ENCODE data around the gene NLN.
A peak's percentile ranks its signal among the peaks of the same experiment; 100 is the strongest.

The NLN gene

GRCh38 chr5:65821966-65822365, 100.0 kb downstream of the NLN start:
- Histone ChIP-seq H2BK5ac (ENCODE audit: low read depth, low read length, poor library complexity) (no peak overlapping the region), H3K14ac (ENCODE audit: low read length) (no peak overlapping the region), H3K18ac (ENCODE audit: low read length) (no peak overlapping the region), H3K23ac (ENCODE audit: low read length) (no peak overlapping the region), H3K9ac (ENCODE audit: low read length) (no peak overlapping the region), H3K4me2 (ENCODE audit: low read length) (no peak overlapping the region), H3K4me1 (ENCODE audit: control insufficient read depth in 1 of 2, insufficient read depth in 2 of 2, low read length in 2 of 2) (no peaks in the 10 kb centered on the region), H2AFZ (ENCODE audit: insufficient read depth, low read length, poor library complexity) (no peak overlapping the region), H4K12ac (ENCODE audit: low read depth, low read length) (no peak overlapping the region), H3K36me3 (ENCODE audit: control insufficient read depth in 1 of 2, insufficient read depth in 2 of 2, low read length in 2 of 2) (no peaks in the 10 kb centered on the region), H3K9me3 (ENCODE audit: insufficient read depth, low read depth, low read length) (no peaks in the 10 kb centered on the region), H3K79me1 (ENCODE audit: low read length) (no peaks in the 10 kb centered on the region), H3K27me3 (ENCODE audit: insufficient read depth, low read length) (no peaks in the 10 kb centered on the region), H3K27ac (ENCODE audit: low read depth, low read length) (no peak overlapping the region), H2BK120ac (ENCODE audit: insufficient read depth, low read length, poor library complexity) (no peak overlapping the region), H4K91ac (ENCODE audit: low read depth, low read length) (no peak overlapping the region), H4K8ac (ENCODE audit: low read depth, low read length) (no peak overlapping the region), H3K79me2 (ENCODE audit: control insufficient read depth, insufficient read depth, low read length, poor library complexity) (no peaks in the 10 kb centered on the region), H2BK12ac (ENCODE audit: low read length) (no peak overlapping the region), H3K4me3 (ENCODE audit: low read depth, low read length) (no peak overlapping the region), H2AK5ac (ENCODE audit: low read length) (no peak overlapping the region), H3K4ac (ENCODE audit: low read depth, low read length) (no peak overlapping the region)
- no CpG with 5 or more reads among the region's 4 CpGs for WGBS (ENCODE audit: extremely low coverage, insufficient coverage, insufficient read length)
- no peak for DNase-seq

DNA sequence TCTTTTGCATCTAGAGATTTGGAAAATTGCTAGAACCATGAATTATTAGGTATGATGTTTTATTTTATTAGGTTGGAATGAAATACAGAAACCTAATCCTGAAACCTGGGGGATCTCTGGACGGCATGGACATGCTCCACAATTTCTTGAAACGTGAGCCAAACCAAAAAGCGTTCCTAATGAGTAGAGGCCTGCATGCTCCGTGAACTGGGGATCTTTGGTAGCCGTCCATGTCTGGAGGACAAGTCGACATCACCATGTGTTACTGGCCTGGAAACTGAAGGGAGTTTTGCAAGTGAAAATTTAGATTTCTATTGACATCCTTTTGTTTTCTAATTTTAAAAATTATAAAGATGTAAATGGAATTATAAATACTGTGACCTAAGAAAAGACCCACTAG, 100.7 kb downstream of the NLN start:
- Histone ChIP-seq H3K9ac (ENCODE audit: low read length) (no peak overlapping the region), H3K14ac (ENCODE audit: low read length) (no peak overlapping the region), H3K27ac (ENCODE audit: low read depth, low read length) (no peak overlapping the region), H3K4me2 (ENCODE audit: low read length) (no peak overlapping the region), H3K79me2 (ENCODE audit: control insufficient read depth, insufficient read depth, low read length, poor library complexity) (no peaks in the 10 kb centered on the region), H4K91ac (ENCODE audit: low read depth, low read length) (no peak overlapping the region), H3K4me1 (ENCODE audit: control insufficient read depth in 1 of 2, insufficient read depth in 2 of 2, low read length in 2 of 2) (no peaks in the 10 kb centered on the region), H3K18ac (ENCODE audit: low read length) (no peak overlapping the region), H2AK5ac (ENCODE audit: low read length) (no peak overlapping the region), H3K4ac (ENCODE audit: low read depth, low read length) (no peak overlapping the region), H2AFZ (ENCODE audit: insufficient read depth, low read length, poor library complexity) (no peak overlapping the region), H2BK120ac (ENCODE audit: insufficient read depth, low read length, poor library complexity) (no peak overlapping the region), H3K79me1 (ENCODE audit: low read length) (no peaks in the 10 kb centered on the region), H2BK5ac (ENCODE audit: low read depth, low read length, poor library complexity) (no peak overlapping the region), H3K23ac (ENCODE audit: low read length) (no peak overlapping the region), H4K8ac (ENCODE audit: low read depth, low read length) (no peak overlapping the region), H3K27me3 (ENCODE audit: insufficient read depth, low read length) (no peaks in the 10 kb centered on the region), H3K36me3 (ENCODE audit: control insufficient read depth in 1 of 2, insufficient read depth in 2 of 2, low read length in 2 of 2) (no peaks in the 10 kb centered on the region), H2BK12ac (ENCODE audit: low read length) (no peak overlapping the region), H3K9me3 (ENCODE audit: insufficient read depth, low read depth, low read length) (no peaks in the 10 kb centered on the region), H3K4me3 (ENCODE audit: low read depth, low read length) (no peak overlapping the region), H4K12ac (ENCODE audit: low read depth, low read length) (no peak overlapping the region)
- WGBS (ENCODE audit: extremely low coverage, insufficient coverage, insufficient read length): no CpG with 5 or more reads among the region's 6 CpGs
- DNase-seq: no peak

DNA sequence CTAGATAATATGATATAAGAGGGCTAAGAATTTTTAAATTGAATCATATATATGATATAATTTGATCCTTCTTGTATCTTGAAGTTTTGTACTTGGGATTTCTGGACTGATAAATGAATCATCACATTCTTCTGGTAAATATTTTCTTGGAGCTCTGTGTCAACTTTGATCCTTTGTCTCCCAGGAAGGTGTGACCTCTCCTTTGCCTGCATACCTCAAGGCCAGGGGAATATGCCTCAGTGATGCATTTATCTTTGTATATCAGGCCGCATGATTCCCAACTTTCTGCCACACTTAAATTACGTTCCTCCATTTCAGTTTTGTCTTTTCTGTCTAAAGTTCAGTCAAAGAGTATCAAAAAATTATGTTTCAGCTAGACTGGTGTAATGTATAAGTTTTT, 101.2 kb downstream of the NLN start:
- no CpG with 5 or more reads among the region's 2 CpGs for WGBS (ENCODE audit: extremely low coverage, insufficient coverage, insufficient read length)
- DNase-seq: peak in 1 of 2 donors; percentile 33
- H2BK12ac ChIP-seq (ENCODE audit: low read length): no peak overlapping the region
- H3K4me1 ChIP-seq (ENCODE audit: control insufficient read depth in 1 of 2, insufficient read depth in 2 of 2, low read length in 2 of 2): no peaks in the 10 kb centered on the region
- H3K4me2 ChIP-seq (ENCODE audit: low read length): no peak overlapping the region
- H3K9ac ChIP-seq (ENCODE audit: low read length): no peak overlapping the region
- no peak overlapping the region for H3K4me3 ChIP-seq (ENCODE audit: low read depth, low read length)
- H2AFZ ChIP-seq (ENCODE audit: insufficient read depth, low read length, poor library complexity): no peak overlapping the region
- H4K12ac ChIP-seq (ENCODE audit: low read depth, low read length): no peak overlapping the region
- H2AK5ac ChIP-seq (ENCODE audit: low read length): no peak overlapping the region
- no peak overlapping the region for H4K91ac ChIP-seq (ENCODE audit: low read depth, low read length)
- no peak overlapping the region for H3K18ac ChIP-seq (ENCODE audit: low read length)
- H3K23ac ChIP-seq (ENCODE audit: low read length): no peak overlapping the region
- H3K9me3 ChIP-seq (ENCODE audit: insufficient read depth, low read depth, low read length): no peaks in the 10 kb centered on the region
- H2BK5ac ChIP-seq (ENCODE audit: low read depth, low read length, poor library complexity): no peak overlapping the region
- H4K8ac ChIP-seq (ENCODE audit: low read depth, low read length): no peak overlapping the region
- no peak overlapping the region for H3K4ac ChIP-seq (ENCODE audit: low read depth, low read length)
- no peaks in the 10 kb centered on the region for H3K79me1 ChIP-seq (ENCODE audit: low read length)
- no peaks in the 10 kb centered on the region for H3K27me3 ChIP-seq (ENCODE audit: insufficient read depth, low read length)
- H3K36me3 ChIP-seq (ENCODE audit: control insufficient read depth in 1 of 2, insufficient read depth in 2 of 2, low read length in 2 of 2): no peaks in the 10 kb centered on the region
- H3K79me2 ChIP-seq (ENCODE audit: control insufficient read depth, insufficient read depth, low read length, poor library complexity): no peaks in the 10 kb centered on the region
- no peak overlapping the region for H2BK120ac ChIP-seq (ENCODE audit: insufficient read depth, low read length, poor library complexity)
- H3K14ac ChIP-seq (ENCODE audit: low read length): no peak overlapping the region
- no peak overlapping the region for H3K27ac ChIP-seq (ENCODE audit: low read depth, low read length)

GRCh38 chr5:65823845-65824445, 101.9 kb downstream of the NLN start:
- H3K9me3 ChIP-seq (ENCODE audit: insufficient read depth, low read depth, low read length): no peaks in the 10 kb centered on the region
- no peak overlapping the region for H2AK5ac ChIP-seq (ENCODE audit: low read length)
- no peaks in the 10 kb centered on the region for H3K79me1 ChIP-seq (ENCODE audit: low read length)
- no peak overlapping the region for H3K4me2 ChIP-seq (ENCODE audit: low read length)
- H2AFZ ChIP-seq (ENCODE audit: insufficient read depth, low read length, poor library complexity): no peak overlapping the region
- H4K12ac ChIP-seq (ENCODE audit: low read depth, low read length): no peak overlapping the region
- no peak overlapping the region for H3K4me3 ChIP-seq (ENCODE audit: low read depth, low read length)
- no peaks in the 10 kb centered on the region for H3K79me2 ChIP-seq (ENCODE audit: control insufficient read depth, insufficient read depth, low read length, poor library complexity)
- H4K8ac ChIP-seq (ENCODE audit: low read depth, low read length): no peak overlapping the region
- no peak overlapping the region for H2BK12ac ChIP-seq (ENCODE audit: low read length)
- DNase-seq: no peak
- H3K23ac ChIP-seq (ENCODE audit: low read length): no peak overlapping the region
- WGBS (ENCODE audit: extremely low coverage, insufficient coverage, insufficient read length): no CpG with 5 or more reads among the region's 4 CpGs
- H3K27ac ChIP-seq (ENCODE audit: low read depth, low read length): no peak overlapping the region
- no peak overlapping the region for H3K14ac ChIP-seq (ENCODE audit: low read length)
- no peaks in the 10 kb centered on the region for H3K27me3 ChIP-seq (ENCODE audit: insufficient read depth, low read length)
- H3K18ac ChIP-seq (ENCODE audit: low read length): no peak overlapping the region
- H3K36me3 ChIP-seq (ENCODE audit: control insufficient read depth in 1 of 2, insufficient read depth in 2 of 2, low read length in 2 of 2): no peaks in the 10 kb centered on the region
- no peak overlapping the region for H3K4ac ChIP-seq (ENCODE audit: low read depth, low read length)
- H3K4me1 ChIP-seq (ENCODE audit: control insufficient read depth in 1 of 2, insufficient read depth in 2 of 2, low read length in 2 of 2): no peaks in the 10 kb centered on the region
- no peak overlapping the region for H4K91ac ChIP-seq (ENCODE audit: low read depth, low read length)
- H2BK5ac ChIP-seq (ENCODE audit: low read depth, low read length, poor library complexity): no peak overlapping the region
- no peak overlapping the region for H2BK120ac ChIP-seq (ENCODE audit: insufficient read depth, low read length, poor library complexity)
- no peak overlapping the region for H3K9ac ChIP-seq (ENCODE audit: low read length)
